Measurements from ENCODE around the gene CYBA.

DNA sequence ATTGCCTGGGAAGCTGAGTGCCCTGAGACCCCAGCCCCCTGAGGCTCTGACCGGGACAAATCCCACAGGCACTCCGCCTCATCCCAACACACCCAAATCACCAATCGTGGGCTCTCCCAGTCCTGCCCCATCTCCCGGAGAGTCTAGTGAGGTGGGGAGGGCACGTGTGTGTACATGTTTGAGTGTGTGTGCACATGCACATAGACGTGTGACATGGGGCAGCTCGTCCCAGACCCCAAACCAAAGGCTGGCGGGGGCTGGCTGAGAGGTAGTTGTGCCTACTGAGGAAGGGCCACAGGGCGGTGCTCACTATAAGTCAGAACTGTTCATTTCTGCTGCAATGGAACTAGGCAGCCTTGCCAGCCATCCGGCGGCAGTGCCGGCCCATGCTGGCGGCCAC lies 26.9 kb upstream of the CYBA start:
- TF ChIP-seq CTCF (conservative IDR thresholded peaks at IDR 0.05 in 1 of 2, IDR thresholded peaks at IDR 0.05 in 1 of 2; ENCODE audit: extremely low read depth in 1 of 2, insufficient read depth in 1 of 2, low read depth in 1 of 2, low read length in 2 of 2) = no peak
- no peak for TF ChIP-seq EZH2 (IDR thresholded peaks at IDR 0.05; ENCODE audit: borderline replicate concordance, low read length)

All from mammary epithelial cell (primary cell).